Measurements from ENCODE around the gene HBG2.

GRCh38 chr11:5279471-5280090 lies 25.0 kb upstream of the HBG2 start:
- no peak for TF ChIP-seq EZH2 (IDR thresholded peaks at IDR 0.05; ENCODE audit: insufficient read depth, poor library complexity, severe bottlenecking)
- TF ChIP-seq EZH2phosphoT487 (IDR thresholded peaks at IDR 0.05; ENCODE audit: insufficient read depth, low read depth) = no peak

All from GM23248 (cell line).